Measurements from ENCODE around the gene ZNF334. TPM values are rescaled to one million over a fixed set of nuclear protein-coding genes. Genes with fewer than 3 reads are reported as not detected.

The ZNF334 gene
- 21.0 and 21.4 TPM in 2 replicates for total RNA-seq
- long read RNA-seq, transcript ZNF334-201 (5 exons, 3,890 nt): major isoform, 5 of 33 reads
- long read RNA-seq, partial matches to known transcripts: 3 of 33 reads
- long read RNA-seq, other reads (novel, unspliced or antisense): 22 of 33 reads

DNA sequence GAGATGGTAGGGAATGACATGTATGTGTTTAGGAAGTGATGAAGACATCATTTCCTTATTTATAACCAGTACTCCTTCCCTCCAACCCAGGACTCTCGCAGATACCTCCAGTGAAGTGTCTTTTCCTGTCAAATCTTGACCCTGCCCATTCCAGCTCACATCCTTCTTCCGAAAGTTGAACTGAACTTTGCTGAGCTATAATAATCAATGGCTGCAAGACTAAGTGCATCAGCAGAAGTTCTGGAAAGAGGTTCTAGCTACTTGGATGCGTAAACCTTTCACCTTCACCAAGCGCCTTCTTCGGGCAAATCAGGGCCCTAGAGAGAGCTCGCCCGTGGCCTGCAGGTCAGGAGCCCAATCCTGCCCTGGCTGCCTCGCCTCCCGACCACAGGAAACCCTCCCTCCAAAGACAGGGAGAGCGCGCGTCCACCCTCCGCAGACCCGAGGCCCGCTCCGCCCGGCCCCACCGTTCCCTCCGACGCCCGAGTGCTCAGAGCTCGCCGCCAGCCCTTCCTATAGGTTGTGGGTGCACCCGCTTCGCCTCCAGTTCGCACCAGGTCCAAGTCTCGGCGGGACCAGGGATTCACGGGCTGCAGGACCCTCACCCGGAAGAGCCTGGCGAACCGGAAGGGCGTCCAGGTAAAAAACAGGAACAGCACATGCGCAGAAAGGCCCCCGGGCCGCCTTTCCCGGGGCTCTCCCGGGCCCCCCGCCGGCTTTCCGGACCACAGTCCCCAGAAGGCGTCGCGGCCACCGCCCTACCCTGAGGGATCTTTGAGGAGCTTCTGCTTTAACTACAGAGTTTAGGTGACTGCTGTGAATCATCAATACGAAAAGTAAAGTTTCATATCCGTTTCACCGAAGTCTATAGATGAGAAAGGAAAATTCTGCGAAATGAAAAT lies at the start of gene ZNF334:
TSS of gene ZNF334 (minus strand) at position 617 of the 902 bp plus-strand sequence. CDS start 1,457 bp downstream, outside the sequence.
- Mint-ChIP-seq H3K4me1 (peaks cover 20% of the 10 kb centered on the region), H3K36me3 (ENCODE audit: low read depth) (peaks cover 31% of the 10 kb centered on the region), H3K27ac (ENCODE audit: unreplicated experiment) (peak within 1 kb of the TSS; percentile 96), H3K27me3 (ENCODE audit: low read depth) (peaks cover 18% of the 10 kb centered on the region), H3K9me3 (peaks cover 12% of the 10 kb centered on the region), H3K4me3 (peak within 1 kb of the TSS; percentile 96)
- TF ChIP-seq CTCF (conservative IDR thresholded peaks at IDR 0.05): no peak
- peak; percentile 65 for DNase-seq (ENCODE audit: low read depth, low spot score)

GRCh38 chr20:46562373-46563169 lies 49.2 kb upstream of the ZNF334 start:
- peak; percentile 79 for DNase-seq (ENCODE audit: low read depth, low spot score)
- Mint-ChIP-seq H3K27ac (ENCODE audit: unreplicated experiment) (no peak overlapping the region), H3K9me3 (no peaks in the 10 kb centered on the region), H3K4me3 (no peak overlapping the region), H3K36me3 (ENCODE audit: low read depth) (no peaks in the 10 kb centered on the region), H3K4me1 (no peaks in the 10 kb centered on the region), H3K27me3 (ENCODE audit: low read depth) (no peaks in the 10 kb centered on the region)
- peak; percentile 96 for TF ChIP-seq CTCF (conservative IDR thresholded peaks at IDR 0.05)

DNA sequence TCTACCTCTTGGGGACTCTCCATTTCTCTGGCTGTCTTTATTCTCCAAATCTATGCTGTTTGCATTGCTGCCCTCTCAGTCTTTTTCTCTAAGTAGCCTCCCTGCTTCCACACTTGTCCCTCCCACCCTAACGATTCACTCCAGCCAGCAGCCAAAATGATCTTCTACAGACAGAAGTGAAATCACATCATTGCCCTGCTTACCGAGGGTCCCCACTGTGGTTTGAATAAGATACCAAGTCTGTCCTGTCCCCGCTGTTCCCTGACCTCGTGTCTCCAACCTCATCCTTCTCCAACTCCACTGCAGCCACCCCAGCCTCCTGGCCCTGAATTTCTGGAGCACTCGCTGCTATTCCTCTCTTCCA lies 48.6 kb upstream of the ZNF334 start:
- Mint-ChIP-seq H3K27ac (ENCODE audit: unreplicated experiment) (no peak overlapping the region), H3K4me1 (no peaks in the 10 kb centered on the region), H3K9me3 (no peaks in the 10 kb centered on the region), H3K27me3 (ENCODE audit: low read depth) (no peaks in the 10 kb centered on the region), H3K36me3 (ENCODE audit: low read depth) (no peaks in the 10 kb centered on the region), H3K4me3 (no peak overlapping the region)
- DNase-seq (ENCODE audit: low read depth, low spot score): no peak
- TF ChIP-seq CTCF (conservative IDR thresholded peaks at IDR 0.05): no peak

- no peak for DNase-seq (ENCODE audit: low read depth, low spot score)
- Mint-ChIP-seq H3K4me1 (peaks cover 2% of the 10 kb centered on the region), H3K9me3 (no peaks in the 10 kb centered on the region), H3K27ac (ENCODE audit: unreplicated experiment) (no peak overlapping the region), H3K36me3 (ENCODE audit: low read depth) (no peaks in the 10 kb centered on the region), H3K27me3 (ENCODE audit: low read depth) (no peaks in the 10 kb centered on the region), H3K4me3 (no peak overlapping the region)
- no peak for TF ChIP-seq CTCF (conservative IDR thresholded peaks at IDR 0.05)
Observed at GRCh38 chr20:46559685-46560440, 46.5 kb upstream of the ZNF334 start.

GRCh38 chr20:46559001-46559400 lies 45.6 kb upstream of the ZNF334 start:
- H3K27me3 Mint-ChIP-seq (ENCODE audit: low read depth): no peaks in the 10 kb centered on the region
- H3K36me3 Mint-ChIP-seq (ENCODE audit: low read depth): no peaks in the 10 kb centered on the region
- no peak overlapping the region for H3K27ac Mint-ChIP-seq (ENCODE audit: unreplicated experiment)
- no peak for DNase-seq (ENCODE audit: low read depth, low spot score)
- peaks cover 4% of the 10 kb centered on the region for H3K4me1 Mint-ChIP-seq
- no peak overlapping the region for H3K4me3 Mint-ChIP-seq
- TF ChIP-seq CTCF (conservative IDR thresholded peaks at IDR 0.05): no peak
- no peaks in the 10 kb centered on the region for H3K9me3 Mint-ChIP-seq

All from neural crest cell (in vitro differentiated cells).